Hepatocyte (in vitro differentiated cells): Measurements from ENCODE around the gene NR1D1. TPM values are rescaled to one million over a fixed set of nuclear protein-coding genes. Genes with fewer than 3 reads are reported as not detected.
A peak's percentile ranks its signal among the peaks of the same experiment; 100 is the strongest.

Experiments used
- DNase-seq: peaks from one replicate; pipeline ENCODE4 v3.0.0-alpha.2; 2016; ENCODE audit warnings: low spot score
- H2AFZ ChIP-seq: fragments of 200-600 bp; sonication (generic); 2 replicates; pipeline ENCODE4 v1.6.0; 2016; ENCODE audit warnings: antibody characterized with exemption, mild to moderate bottlenecking
- H3K27ac ChIP-seq: fragments of 200-600 bp; sonication (generic); 2 replicates; pipeline ENCODE4 v1.5.1; 2016; ENCODE audit warnings: mild to moderate bottlenecking
- H3K27me3 ChIP-seq: fragments of 200-600 bp; sonication (generic); 2 replicates; pipeline ENCODE4 v1.6.1; 2016
- H3K36me3 ChIP-seq: fragments of 200-600 bp; sonication (generic); replicated peaks from 2 replicates; pipeline ENCODE4 v1.5.1; 2016; ENCODE audit warnings: low read depth; ENCODE audit not compliant: insufficient read depth
- H3K4me1 ChIP-seq: fragments of 200-600 bp; sonication (generic); 2 replicates; pipeline ENCODE4 v1.5.1; 2016; ENCODE audit warnings: mild to moderate bottlenecking, moderate library complexity; ENCODE audit not compliant: insufficient read depth
- H3K4me2 ChIP-seq: fragments of 200-600 bp; sonication (generic); 2 replicates; pipeline ENCODE4 v1.6.0; 2016
- H3K4me3 ChIP-seq: fragments of 200-600 bp; sonication (generic); 2 replicates; pipeline ENCODE4 v1.5.1; 2016; ENCODE audit warnings: mild to moderate bottlenecking
- H3K79me2 ChIP-seq: fragments of 200-600 bp; sonication (generic); 2 replicates; pipeline ENCODE4 v1.6.0; 2017; ENCODE audit warnings: mild to moderate bottlenecking
- H3K9me2 ChIP-seq: fragments of 200-600 bp; sonication (generic); replicated peaks from 2 replicates; pipeline ENCODE4 v1.6.0; 2017; ENCODE audit warnings: mild to moderate bottlenecking; ENCODE audit not compliant: insufficient read depth
- H3K9me3 ChIP-seq: fragments of 200-600 bp; sonication (generic); 2 replicates; pipeline ENCODE4 v1.5.1; 2016; ENCODE audit warnings: low read depth, mild to moderate bottlenecking
- H4K20me1 ChIP-seq: fragments of 200-600 bp; sonication (generic); 2 replicates; pipeline ENCODE4 v1.6.0; 2016; ENCODE audit warnings: mild to moderate bottlenecking; ENCODE audit not compliant: insufficient read depth, poor library complexity, severe bottlenecking
- CTCF ChIP-seq: fragments of 200-600 bp; sonication (generic); IDR thresholded peaks from 2 replicates; pipeline ENCODE4 v1.5.1; 2016; ENCODE audit warnings: antibody characterized with exemption, mild to moderate bottlenecking; ENCODE audit not compliant: poor library complexity
- EZH2 ChIP-seq: fragments of 200-600 bp; sonication (generic); IDR thresholded peaks from 2 replicates; pipeline ENCODE4 v1.6.1; 2016; ENCODE audit warnings: antibody characterized with exemption, mild to moderate bottlenecking, borderline replicate concordance
- EZH2phosphoT487 ChIP-seq: fragments of 200-600 bp; sonication (generic); IDR thresholded peaks from one replicate; pipeline ENCODE4 v1.6.1; 2018; ENCODE audit warnings: antibody characterized with exemption, mild to moderate bottlenecking, low read depth, moderate library complexity; ENCODE audit not compliant: unreplicated experiment, severe bottlenecking
- WGBS: methylation state at CpG from one replicate; pipeline ENCODE4 v1.1.6; 2016; ENCODE audit warnings: low lambda C conversion rate; ENCODE audit errors: missing lambda C conversion rate; 5-methylcytosine and 5-hydroxymethylcytosine counted together
- polyA plus RNA-seq: library from polyadenylated mRNA; unstranded; fragments of >200 nt; fragmentation: Nextera tagmentation; extraction: Ambion mirVana; gene quantifications from 2 replicates; pipeline ENCODE4 v1.2.1, GENCODE V29; 2016
- total RNA-seq: library from RNA; depleted of rRNA; stranded (reverse); fragments of >200 nt; gene quantifications from 2 replicates; pipeline ENCODE4 v1.2.3, GENCODE V29; 2014

The NR1D1 gene
- total and polyA plus RNA-seq, 2 experiments from 2014 or later, result 3.0 to 7.1 TPM

DNA sequence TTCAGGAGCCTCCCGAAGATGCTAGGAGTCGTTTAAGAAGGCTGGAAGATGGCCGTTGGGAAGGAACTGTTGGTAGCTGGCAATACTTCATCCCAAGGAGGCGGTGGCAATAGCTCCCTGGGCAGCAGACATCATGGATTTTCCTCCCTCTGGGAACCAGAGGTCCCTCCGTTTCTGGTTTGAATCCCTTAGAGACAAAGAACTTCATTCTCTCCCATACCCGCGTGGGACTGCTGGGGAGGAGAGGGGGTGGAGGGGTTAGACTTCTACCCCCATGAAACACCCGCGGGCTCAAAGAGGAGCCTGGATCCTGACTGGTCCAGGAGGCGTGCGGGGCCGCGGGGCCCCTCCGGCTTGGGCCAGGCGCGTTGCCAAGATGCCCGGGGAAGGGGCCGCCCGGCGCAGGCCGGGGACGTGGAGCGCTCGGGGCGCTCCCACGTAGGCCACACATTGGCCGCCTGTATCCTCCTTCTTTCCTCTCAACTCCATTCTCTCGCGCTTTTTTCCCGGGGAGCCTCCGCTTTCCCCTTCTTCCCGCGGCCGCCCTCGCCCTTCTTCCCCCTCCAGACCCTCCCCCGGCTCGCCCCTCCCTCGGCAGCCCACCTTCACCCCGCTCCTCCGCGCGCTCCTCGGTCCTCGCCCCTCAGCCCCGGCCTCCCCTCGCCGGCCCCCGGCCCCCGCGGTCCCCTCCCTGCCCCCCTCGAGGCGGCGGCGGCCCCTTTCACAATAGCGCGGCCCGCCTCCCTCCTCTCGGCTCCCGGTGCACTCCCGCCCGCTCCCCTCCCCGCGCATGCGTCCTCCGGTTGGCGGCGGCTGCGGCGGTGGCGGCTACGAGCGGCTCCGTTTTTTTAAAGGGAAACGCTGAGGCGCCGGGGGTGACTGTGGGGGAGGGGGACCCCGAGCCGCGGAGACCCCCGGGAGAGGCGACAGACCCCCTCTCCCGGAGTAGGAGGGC, 21.1 kb upstream of the NR1D1 start, which contains the start of gene MSL1:
Gene MSL1 (plus strand): TSS at position 791 of the 955 bp plus-strand sequence. CDS start 642 bp downstream, outside the sequence.
- H3K9me2 ChIP-seq, result no peaks in the 10 kb centered on the region
- H3K79me2 ChIP-seq, result peaks cover 65% of the 10 kb centered on the region
- no peaks in the 10 kb centered on the region for H3K36me3 ChIP-seq
- peaks cover 37% of the 10 kb centered on the region for H4K20me1 ChIP-seq
- peaks cover 21% of the 10 kb centered on the region for H3K4me1 ChIP-seq
- 2% methylated on average over 20 of the region's 82 CpGs for WGBS
- peak within 1 kb of the TSS; percentile 94 for H3K27ac ChIP-seq
- peak; percentile 95 for DNase-seq
- peak within 1 kb of the TSS; percentile 94 for H3K4me2 ChIP-seq
- H3K27me3 ChIP-seq, result no peaks in the 10 kb centered on the region
- peak within 1 kb of the TSS; percentile 60 for H2AFZ ChIP-seq
- peak within 1 kb of the TSS; percentile 98 for H3K4me3 ChIP-seq
- TF ChIP-seq EZH2, result no peak
- TF ChIP-seq EZH2phosphoT487, result no peak
- TF ChIP-seq CTCF, result no peak
- no peaks in the 10 kb centered on the region for H3K9me3 ChIP-seq

GRCh38 chr17:40115101-40115436, 14.7 kb upstream of the NR1D1 start:
- H3K27me3 ChIP-seq, result no peaks in the 10 kb centered on the region
- peak overlapping the region; percentile 96 for H3K27ac ChIP-seq
- no peak overlapping the region for H2AFZ ChIP-seq
- TF ChIP-seq EZH2phosphoT487, result no peak
- no peak for TF ChIP-seq EZH2
- no peak for TF ChIP-seq CTCF
- no peaks in the 10 kb centered on the region for H3K9me2 ChIP-seq
- H3K4me2 ChIP-seq, result peak overlapping the region; percentile 5
- peaks cover 13% of the 10 kb centered on the region for H3K79me2 ChIP-seq
- WGBS, result 49% methylated on average over 2 of the region's 2 CpGs
- H4K20me1 ChIP-seq, result no peaks in the 10 kb centered on the region
- no peak for DNase-seq
- peaks cover 53% of the 10 kb centered on the region for H3K4me1 ChIP-seq
- H3K9me3 ChIP-seq, result no peaks in the 10 kb centered on the region
- H3K4me3 ChIP-seq, result no peak overlapping the region
- H3K36me3 ChIP-seq, result no peaks in the 10 kb centered on the region

DNA sequence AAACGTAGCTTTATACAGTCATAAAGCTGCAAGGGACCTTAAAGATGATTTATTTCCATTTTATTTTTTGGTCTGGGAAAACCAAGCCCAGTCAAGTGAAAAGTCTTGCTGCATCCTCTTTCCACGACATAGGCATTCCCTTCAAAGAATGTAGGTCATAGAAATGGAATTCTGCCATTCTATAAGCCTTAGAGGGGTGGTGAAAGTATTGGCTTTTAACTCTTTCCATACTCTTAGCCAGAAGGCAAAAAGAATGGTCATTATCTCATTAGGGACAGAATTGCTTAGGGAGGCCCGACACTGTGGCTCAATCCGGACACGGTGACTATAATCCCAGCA, 13.5 kb upstream of the NR1D1 start:
- H3K79me2 ChIP-seq, result peaks cover 1% of the 10 kb centered on the region
- 14% methylated on average over 5 of the region's 5 CpGs for WGBS
- no peaks in the 10 kb centered on the region for H3K27me3 ChIP-seq
- no peak for DNase-seq
- no peaks in the 10 kb centered on the region for H3K9me3 ChIP-seq
- H2AFZ ChIP-seq, result no peak overlapping the region
- H3K4me3 ChIP-seq, result no peak overlapping the region
- H3K4me1 ChIP-seq, result peaks cover 58% of the 10 kb centered on the region
- no peak for TF ChIP-seq EZH2
- TF ChIP-seq EZH2phosphoT487, result no peak
- no peak for TF ChIP-seq CTCF
- peak overlapping the region; percentile 96 for H3K27ac ChIP-seq
- H4K20me1 ChIP-seq, result no peaks in the 10 kb centered on the region
- H3K4me2 ChIP-seq, result peak overlapping the region; percentile 73
- no peaks in the 10 kb centered on the region for H3K9me2 ChIP-seq
- H3K36me3 ChIP-seq, result no peaks in the 10 kb centered on the region
